HG03159 (cell line): ENCODE measurements around the gene DRG1.
"Not testable (repeated sequence)": the region's sequence is repeated elsewhere in the genome, so short reads cannot be mapped to it uniquely, and the experiment has no call there.

Source experiments
- ATAC-seq: cut with Tn5 transposase; IDR thresholded peaks from one replicate; pipeline ENCODE4 v1.9.1; 2021; ENCODE audit warnings: mild to moderate bottlenecking, moderate library complexity; ENCODE audit not compliant: unreplicated experiment

The DRG1 gene

GRCh38 chr22:31399211-31400022 lies at the start of gene DRG1:
Gene DRG1 (plus strand): TSS chr22:31399604. CDS start chr22:31399684, 80 bp downstream.
- ATAC-seq = peak; percentile 91

GRCh38 chr22:31349960-31350359 lies 49.4 kb upstream of the DRG1 start:
- no peak for ATAC-seq

GRCh38 chr22:31350410-31350863 lies 49.0 kb upstream of the DRG1 start:
- no peak for ATAC-seq

- ATAC-seq = no peak
These were observed 44.9 kb upstream of the DRG1 start for GRCh38 chr22:31354515-31354914.

- ATAC-seq = no peak
These were observed 39.4 kb upstream of the DRG1 start for GRCh38 chr22:31360029-31360428.

- ATAC-seq = no peak
These were observed 37.7 kb upstream of the DRG1 start for GRCh38 chr22:31361743-31362142.

- no peak for ATAC-seq
These were observed 35.4 kb upstream of the DRG1 start for GRCh38 chr22:31363885-31364465.

GRCh38 chr22:31367426-31367825 lies 32.0 kb upstream of the DRG1 start:
- ATAC-seq = no peak

GRCh38 chr22:31377612-31378011 lies 21.8 kb upstream of the DRG1 start:
- no peak for ATAC-seq

- ATAC-seq = no peak
These were observed 21.3 kb upstream of the DRG1 start for GRCh38 chr22:31378123-31378522.

GRCh38 chr22:31378651-31379050 lies 20.8 kb upstream of the DRG1 start:
- ATAC-seq = not testable (repeated sequence)

- no peak for ATAC-seq
These were observed 5.5 kb upstream of the DRG1 start for GRCh38 chr22:31393893-31394292.

GRCh38 chr22:31394326-31394725 lies 5.1 kb upstream of the DRG1 start:
- ATAC-seq = no peak

- no peak for ATAC-seq
These were observed 1.2 kb upstream of the DRG1 start for GRCh38 chr22:31398231-31398630.

- no peak for ATAC-seq
These were observed 606 bp downstream of the DRG1 start for GRCh38 chr22:31400023-31400397.

GRCh38 chr22:31402350-31402749 lies 2.9 kb downstream of the DRG1 start:
- not testable (repeated sequence) for ATAC-seq

- no peak for ATAC-seq
These were observed 26.1 kb downstream of the DRG1 start for GRCh38 chr22:31425331-31426050.

GRCh38 chr22:31431950-31432349 lies 32.5 kb downstream of the DRG1 start:
- no peak for ATAC-seq

- no peak for ATAC-seq
These were observed 36.7 kb downstream of the DRG1 start for GRCh38 chr22:31436132-31436531.

GRCh38 chr22:31439808-31440207 lies 40.4 kb downstream of the DRG1 start:
- no peak for ATAC-seq

GRCh38 chr22:31440681-31441080 lies 41.3 kb downstream of the DRG1 start:
- ATAC-seq = no peak

- no peak for ATAC-seq
These were observed 42.2 kb downstream of the DRG1 start for GRCh38 chr22:31441652-31442051.
